HEK293 (cell line): Measurements from ENCODE around the gene SFT2D1.

Experiments used
- ATF2 ChIP-seq: fragments of 450-650 bp; formaldehyde crosslinking; IDR thresholded peaks from 2 replicates; pipeline ENCODE4 v1.5.1; 2016; ENCODE audit warnings: missing biosample characterization, missing genetic modification characterization, low read depth
- CTCF ChIP-seq: fragments of 450-650 bp; formaldehyde crosslinking; IDR thresholded peaks from 2 replicates; pipeline ENCODE4 v1.5.1; 2016; ENCODE audit warnings: missing biosample characterization, missing genetic modification characterization
- SP2 ChIP-seq: fragments of 450-650 bp; formaldehyde crosslinking; IDR thresholded peaks from 2 replicates; pipeline ENCODE4 v1.5.1; 2016; ENCODE audit warnings: missing biosample characterization, missing genetic modification characterization
- ZNF19 ChIP-seq: fragments of 450-650 bp; formaldehyde crosslinking; IDR thresholded peaks from 2 replicates; pipeline ENCODE4; 2016; ENCODE audit warnings: missing biosample characterization, missing genetic modification characterization, low read depth
- ZNF548 ChIP-seq: fragments of 450-650 bp; formaldehyde crosslinking; IDR thresholded peaks from 2 replicates; pipeline ENCODE4 v1.5.1; 2016; ENCODE audit warnings: missing biosample characterization, missing genetic modification characterization
- TF ChIP-seq, protein P1 (sequence below): fragments of 450-650 bp; formaldehyde crosslinking; IDR thresholded peaks from 2 replicates; pipeline ENCODE4 v1.5.1; 2016; ENCODE audit warnings: missing biosample characterization, missing genetic modification characterization

GRCh38 chr6:166365806-166366205 lies 23.5 kb upstream of the SFT2D1 start:
- TF ChIP-seq ATF2 (tag by site-specific recombination) (no peak), CTCF (no peak), SP2 (tag by site-specific recombination) (no peak), ZNF19 (no peak), ZNF548 (tag by site-specific recombination) (no peak)
- TF ChIP-seq, protein P1, sequence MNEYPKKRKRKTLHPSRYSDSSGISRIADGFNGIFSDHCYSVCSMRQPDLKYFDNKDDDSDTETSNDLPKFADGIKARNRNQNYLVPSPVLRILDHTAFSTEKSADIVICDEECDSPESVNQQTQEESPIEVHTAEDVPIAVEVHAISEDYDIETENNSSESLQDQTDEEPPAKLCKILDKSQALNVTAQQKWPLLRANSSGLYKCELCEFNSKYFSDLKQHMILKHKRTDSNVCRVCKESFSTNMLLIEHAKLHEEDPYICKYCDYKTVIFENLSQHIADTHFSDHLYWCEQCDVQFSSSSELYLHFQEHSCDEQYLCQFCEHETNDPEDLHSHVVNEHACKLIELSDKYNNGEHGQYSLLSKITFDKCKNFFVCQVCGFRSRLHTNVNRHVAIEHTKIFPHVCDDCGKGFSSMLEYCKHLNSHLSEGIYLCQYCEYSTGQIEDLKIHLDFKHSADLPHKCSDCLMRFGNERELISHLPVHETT, result no peak
